ENCODE data around the gene ACOX1.

DNA sequence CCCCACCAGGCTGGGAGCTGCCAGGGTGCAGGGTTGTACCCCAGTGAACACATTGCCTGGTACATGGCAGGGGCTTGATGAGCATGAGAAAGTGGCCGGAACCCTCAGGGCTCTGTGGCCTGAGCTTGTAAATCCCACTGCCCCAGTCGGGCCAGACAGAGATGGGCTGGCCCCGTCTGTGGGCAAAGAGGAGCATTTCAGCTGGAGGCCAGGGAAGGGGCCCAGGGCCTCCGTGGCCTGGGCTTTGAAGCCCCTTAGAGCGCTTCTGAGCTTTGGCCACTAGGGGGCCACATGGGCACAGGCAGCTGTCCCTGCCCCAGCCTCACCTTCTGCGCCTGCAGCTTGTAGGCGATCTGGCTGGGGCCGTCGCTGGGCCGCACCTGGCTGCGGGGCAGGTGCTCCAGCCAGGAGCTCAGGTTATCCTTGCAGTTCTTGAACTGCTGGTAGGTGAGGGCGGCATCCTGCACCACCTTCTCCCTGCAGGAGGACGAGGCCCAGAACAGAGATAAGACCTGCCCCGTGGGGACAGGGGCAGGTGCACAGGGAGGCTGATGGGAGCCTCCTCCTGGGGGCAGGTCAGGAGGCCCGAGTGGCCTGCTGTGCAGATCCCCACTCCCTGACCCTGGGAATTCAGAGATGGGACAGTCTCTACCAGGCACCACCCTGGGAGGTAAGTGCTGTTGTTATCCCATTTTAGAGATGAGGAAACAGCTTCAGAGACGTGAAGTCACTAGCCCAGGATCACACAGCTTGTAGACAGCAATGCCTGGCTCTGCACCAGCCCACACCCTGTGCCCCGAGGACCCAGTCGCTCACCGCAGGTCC, 35.3 kb upstream of the ACOX1 start:
- TF ChIP-seq, protein P1, sequence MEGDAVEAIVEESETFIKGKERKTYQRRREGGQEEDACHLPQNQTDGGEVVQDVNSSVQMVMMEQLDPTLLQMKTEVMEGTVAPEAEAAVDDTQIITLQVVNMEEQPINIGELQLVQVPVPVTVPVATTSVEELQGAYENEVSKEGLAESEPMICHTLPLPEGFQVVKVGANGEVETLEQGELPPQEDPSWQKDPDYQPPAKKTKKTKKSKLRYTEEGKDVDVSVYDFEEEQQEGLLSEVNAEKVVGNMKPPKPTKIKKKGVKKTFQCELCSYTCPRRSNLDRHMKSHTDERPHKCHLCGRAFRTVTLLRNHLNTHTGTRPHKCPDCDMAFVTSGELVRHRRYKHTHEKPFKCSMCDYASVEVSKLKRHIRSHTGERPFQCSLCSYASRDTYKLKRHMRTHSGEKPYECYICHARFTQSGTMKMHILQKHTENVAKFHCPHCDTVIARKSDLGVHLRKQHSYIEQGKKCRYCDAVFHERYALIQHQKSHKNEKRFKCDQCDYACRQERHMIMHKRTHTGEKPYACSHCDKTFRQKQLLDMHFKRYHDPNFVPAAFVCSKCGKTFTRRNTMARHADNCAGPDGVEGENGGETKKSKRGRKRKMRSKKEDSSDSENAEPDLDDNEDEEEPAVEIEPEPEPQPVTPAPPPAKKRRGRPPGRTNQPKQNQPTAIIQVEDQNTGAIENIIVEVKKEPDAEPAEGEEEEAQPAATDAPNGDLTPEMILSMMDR (IDR thresholded peaks at IDR 0.05) = peak; percentile 98
- no peak for TF ChIP-seq EZH2 (IDR thresholded peaks at IDR 0.05; ENCODE audit: borderline replicate concordance, insufficient read depth, low read depth, low read length, poor library complexity, severe bottlenecking)
